ENCODE measurements around the gene TAS2R19. TPM values are rescaled to one million over a fixed set of nuclear protein-coding genes. Genes with fewer than 3 reads are reported as not detected.
A peak's percentile ranks its signal among the peaks of the same experiment; 100 is the strongest.

Gene TAS2R19, protein sequence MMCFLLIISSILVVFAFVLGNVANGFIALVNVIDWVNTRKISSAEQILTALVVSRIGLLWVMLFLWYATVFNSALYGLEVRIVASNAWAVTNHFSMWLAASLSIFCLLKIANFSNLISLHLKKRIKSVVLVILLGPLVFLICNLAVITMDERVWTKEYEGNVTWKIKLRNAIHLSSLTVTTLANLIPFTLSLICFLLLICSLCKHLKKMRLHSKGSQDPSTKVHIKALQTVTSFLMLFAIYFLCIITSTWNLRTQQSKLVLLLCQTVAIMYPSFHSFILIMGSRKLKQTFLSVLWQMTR
- total RNA-seq (2021): 1.0 to 1.4 TPM (median 1.1 TPM) in 3 replicates
- Bru-seq, nascent RNA: percentile 95 among the genes with signal in this experiment
- long read RNA-seq, experiment 1: 0 reads
- long read RNA-seq, experiment 2: 0 reads
- long read RNA-seq, experiment 3: 0 reads

DNA sequence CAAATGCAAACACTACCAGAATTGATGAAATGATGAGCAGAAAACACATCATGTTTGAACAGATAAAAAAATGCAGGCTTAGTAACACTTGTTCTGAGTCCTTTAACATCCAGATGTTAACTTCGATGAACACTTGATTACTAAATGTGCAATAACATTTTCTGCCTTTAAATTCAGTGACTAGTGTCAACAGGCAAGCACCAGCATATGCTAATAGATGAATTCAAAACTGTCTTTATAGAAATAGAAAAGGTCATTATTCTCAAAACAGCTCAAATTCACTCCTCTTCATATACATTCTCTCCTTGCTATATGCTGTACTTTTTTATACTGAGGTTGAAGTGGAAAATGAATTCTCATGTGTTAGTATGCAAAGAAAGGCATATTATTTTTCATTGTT, at the start of gene TAS2R19:
TSS of gene TAS2R19 (minus strand) at position 101 of the 400 bp plus-strand sequence. CDS start at position 52, 49 bp downstream.
- DNase-seq (ENCODE audit: low spot score) (no peak), ATAC-seq (no peak)
- ChIA-PET POLR2A (no interaction called here), CTCF (no interaction called here)
- Mint-ChIP-seq H3K36me3 (peaks cover 12% of the 10 kb centered on the region), H3K27ac (no peak within 1 kb of the TSS), H3K4me1 (no peaks in the 10 kb centered on the region), H3K27me3 (ENCODE audit: low read depth) (no peaks in the 10 kb centered on the region), H3K4me3 (no peak within 1 kb of the TSS), H3K9me3 (peaks cover 10% of the 10 kb centered on the region)
- TF ChIP-seq, protein P1, sequence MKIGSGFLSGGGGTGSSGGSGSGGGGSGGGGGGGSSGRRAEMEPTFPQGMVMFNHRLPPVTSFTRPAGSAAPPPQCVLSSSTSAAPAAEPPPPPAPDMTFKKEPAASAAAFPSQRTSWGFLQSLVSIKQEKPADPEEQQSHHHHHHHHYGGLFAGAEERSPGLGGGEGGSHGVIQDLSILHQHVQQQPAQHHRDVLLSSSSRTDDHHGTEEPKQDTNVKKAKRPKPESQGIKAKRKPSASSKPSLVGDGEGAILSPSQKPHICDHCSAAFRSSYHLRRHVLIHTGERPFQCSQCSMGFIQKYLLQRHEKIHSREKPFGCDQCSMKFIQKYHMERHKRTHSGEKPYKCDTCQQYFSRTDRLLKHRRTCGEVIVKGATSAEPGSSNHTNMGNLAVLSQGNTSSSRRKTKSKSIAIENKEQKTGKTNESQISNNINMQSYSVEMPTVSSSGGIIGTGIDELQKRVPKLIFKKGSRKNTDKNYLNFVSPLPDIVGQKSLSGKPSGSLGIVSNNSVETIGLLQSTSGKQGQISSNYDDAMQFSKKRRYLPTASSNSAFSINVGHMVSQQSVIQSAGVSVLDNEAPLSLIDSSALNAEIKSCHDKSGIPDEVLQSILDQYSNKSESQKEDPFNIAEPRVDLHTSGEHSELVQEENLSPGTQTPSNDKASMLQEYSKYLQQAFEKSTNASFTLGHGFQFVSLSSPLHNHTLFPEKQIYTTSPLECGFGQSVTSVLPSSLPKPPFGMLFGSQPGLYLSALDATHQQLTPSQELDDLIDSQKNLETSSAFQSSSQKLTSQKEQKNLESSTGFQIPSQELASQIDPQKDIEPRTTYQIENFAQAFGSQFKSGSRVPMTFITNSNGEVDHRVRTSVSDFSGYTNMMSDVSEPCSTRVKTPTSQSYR (CRISPR knock-in tag; IDR thresholded peaks at IDR 0.05): no peak
- TF ChIP-seq, protein P2, sequence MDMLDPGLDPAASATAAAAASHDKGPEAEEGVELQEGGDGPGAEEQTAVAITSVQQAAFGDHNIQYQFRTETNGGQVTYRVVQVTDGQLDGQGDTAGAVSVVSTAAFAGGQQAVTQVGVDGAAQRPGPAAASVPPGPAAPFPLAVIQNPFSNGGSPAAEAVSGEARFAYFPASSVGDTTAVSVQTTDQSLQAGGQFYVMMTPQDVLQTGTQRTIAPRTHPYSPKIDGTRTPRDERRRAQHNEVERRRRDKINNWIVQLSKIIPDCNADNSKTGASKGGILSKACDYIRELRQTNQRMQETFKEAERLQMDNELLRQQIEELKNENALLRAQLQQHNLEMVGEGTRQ (CRISPR knock-in tag; IDR thresholded peaks at IDR 0.05): no peak
- TF ChIP-seq ELF4 (CRISPR knock-in tag; IDR thresholded peaks at IDR 0.05; ENCODE audit: low read depth) (no peak), SMAD3 (CRISPR knock-in tag; IDR thresholded peaks at IDR 0.05; ENCODE audit: borderline replicate concordance) (no peak), TP53 (CRISPR knock-in tag; IDR thresholded peaks at IDR 0.05) (no peak), ESRRA (CRISPR knock-in tag; IDR thresholded peaks at IDR 0.05; ENCODE audit: borderline replicate concordance) (no peak), ZNF317 (CRISPR knock-in tag; IDR thresholded peaks at IDR 0.05; ENCODE audit: borderline replicate concordance, low read depth) (no peak), OVOL2 (CRISPR knock-in tag; IDR thresholded peaks at IDR 0.05; ENCODE audit: borderline replicate concordance) (no peak), ATF1 (CRISPR knock-in tag; IDR thresholded peaks at IDR 0.05) (no peak)
- TF ChIP-seq, protein P3, sequence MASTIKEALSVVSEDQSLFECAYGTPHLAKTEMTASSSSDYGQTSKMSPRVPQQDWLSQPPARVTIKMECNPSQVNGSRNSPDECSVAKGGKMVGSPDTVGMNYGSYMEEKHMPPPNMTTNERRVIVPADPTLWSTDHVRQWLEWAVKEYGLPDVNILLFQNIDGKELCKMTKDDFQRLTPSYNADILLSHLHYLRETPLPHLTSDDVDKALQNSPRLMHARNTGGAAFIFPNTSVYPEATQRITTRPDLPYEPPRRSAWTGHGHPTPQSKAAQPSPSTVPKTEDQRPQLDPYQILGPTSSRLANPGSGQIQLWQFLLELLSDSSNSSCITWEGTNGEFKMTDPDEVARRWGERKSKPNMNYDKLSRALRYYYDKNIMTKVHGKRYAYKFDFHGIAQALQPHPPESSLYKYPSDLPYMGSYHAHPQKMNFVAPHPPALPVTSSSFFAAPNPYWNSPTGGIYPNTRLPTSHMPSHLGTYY (CRISPR knock-in tag; IDR thresholded peaks at IDR 0.05): no peak

DNA sequence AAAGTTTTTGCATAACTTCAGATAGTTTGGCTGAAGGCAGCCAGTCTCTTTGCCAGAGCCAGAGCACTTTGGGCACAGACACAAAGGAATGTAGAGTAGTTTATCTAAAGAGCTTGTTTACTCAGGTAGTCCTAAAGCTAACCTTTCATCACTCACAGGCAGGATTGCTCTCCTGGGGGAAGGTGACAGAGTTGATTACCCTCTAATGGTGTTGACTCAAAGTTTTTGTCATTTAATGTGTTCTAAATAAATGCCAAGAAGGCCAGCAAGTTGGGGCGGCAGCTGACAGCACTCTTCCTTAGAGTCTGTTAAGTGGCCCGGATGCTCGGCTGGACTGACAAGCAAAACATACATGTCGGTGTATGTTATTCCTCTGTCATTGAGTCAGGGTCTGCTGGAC, 49.0 kb upstream of the TAS2R19 start:
- ATAC-seq (peak; percentile 93), DNase-seq (ENCODE audit: low spot score) (no peak)
- H3K9me3 Mint-ChIP-seq: 0 out of 2 replicates have a peak, but pooled peaks cover 5% of the 10 kb centered on the region
- peaks cover 17% of the 10 kb centered on the region for H3K4me1 Mint-ChIP-seq
- TF ChIP-seq GABPB1 (CRISPR knock-in tag; IDR thresholded peaks at IDR 0.05) (peak; percentile 67), MYBL2 (CRISPR knock-in tag; IDR thresholded peaks at IDR 0.05) (no peak)
- H3K27ac Mint-ChIP-seq: no peak overlapping the region
- ChIA-PET CTCF (no interaction called here), POLR2A (no interaction called here)
- no peak overlapping the region for H3K4me3 Mint-ChIP-seq
- H3K36me3 Mint-ChIP-seq: no peaks in the 10 kb centered on the region
- peaks cover 24% of the 10 kb centered on the region for H3K27me3 Mint-ChIP-seq (ENCODE audit: low read depth)

DNA sequence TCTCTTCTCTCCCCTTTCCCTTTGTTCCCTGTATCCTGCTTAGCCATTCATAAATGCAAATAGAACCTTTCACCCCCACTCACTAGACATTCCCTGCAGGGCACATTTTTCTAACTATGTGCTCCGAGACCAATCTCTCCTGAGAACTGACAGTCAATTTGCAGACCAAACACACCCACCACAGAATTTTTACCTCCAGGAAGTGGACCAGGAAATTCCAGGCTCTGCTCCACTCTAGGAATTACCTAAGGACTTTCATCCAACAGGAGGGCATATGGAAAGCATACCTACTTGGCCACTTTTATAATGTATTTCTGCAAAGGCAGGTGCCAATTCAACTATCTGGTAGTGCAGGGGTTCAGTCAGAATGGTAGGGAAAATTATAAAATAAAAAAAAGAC, 48.6 kb upstream of the TAS2R19 start:
- no peak for ATAC-seq
- 0 out of 2 replicates have a peak, but pooled peaks cover 5% of the 10 kb centered on the region for H3K9me3 Mint-ChIP-seq
- ChIA-PET CTCF (no interaction called here), POLR2A (no interaction called here)
- H3K4me3 Mint-ChIP-seq: no peak overlapping the region
- no peak overlapping the region for H3K27ac Mint-ChIP-seq
- H3K4me1 Mint-ChIP-seq: peaks cover 17% of the 10 kb centered on the region
- no peaks in the 10 kb centered on the region for H3K36me3 Mint-ChIP-seq
- TF ChIP-seq, protein P4, sequence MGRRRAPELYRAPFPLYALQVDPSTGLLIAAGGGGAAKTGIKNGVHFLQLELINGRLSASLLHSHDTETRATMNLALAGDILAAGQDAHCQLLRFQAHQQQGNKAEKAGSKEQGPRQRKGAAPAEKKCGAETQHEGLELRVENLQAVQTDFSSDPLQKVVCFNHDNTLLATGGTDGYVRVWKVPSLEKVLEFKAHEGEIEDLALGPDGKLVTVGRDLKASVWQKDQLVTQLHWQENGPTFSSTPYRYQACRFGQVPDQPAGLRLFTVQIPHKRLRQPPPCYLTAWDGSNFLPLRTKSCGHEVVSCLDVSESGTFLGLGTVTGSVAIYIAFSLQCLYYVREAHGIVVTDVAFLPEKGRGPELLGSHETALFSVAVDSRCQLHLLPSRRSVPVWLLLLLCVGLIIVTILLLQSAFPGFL (CRISPR knock-in tag; IDR thresholded peaks at IDR 0.05; ENCODE audit: borderline replicate concordance): no peak
- no peak for TF ChIP-seq ZNF671 (CRISPR knock-in tag; IDR thresholded peaks at IDR 0.05)
- H3K27me3 Mint-ChIP-seq (ENCODE audit: low read depth): peaks cover 24% of the 10 kb centered on the region
- DNase-seq (ENCODE audit: low spot score): no peak

Data from WTC11 (cell line).